Measurements from ENCODE around the gene PDSS2. TPM values are rescaled to one million over a fixed set of nuclear protein-coding genes. Genes with fewer than 3 reads are reported as not detected.

PDSS2 gene
- total RNA-seq, 1 experiment from 2014 or later, result 17.8 TPM

GRCh38 chr6:107353773-107354382 lies 105.5 kb downstream of the PDSS2 start:
- Histone ChIP-seq H3K9me3 (ENCODE audit: insufficient read depth, low read depth) (no peaks in the 10 kb centered on the region), H3K4me3 (no peak overlapping the region), H3K4me1 (replicated peaks; ENCODE audit: insufficient read depth) (no peaks in the 10 kb centered on the region), H3K4me2 (no peak overlapping the region), H3K9me2 (ENCODE audit: insufficient read depth) (no peaks in the 10 kb centered on the region), H3F3A (ENCODE audit: insufficient read depth, low read depth) (no peaks in the 10 kb centered on the region), H4K20me1 (ENCODE audit: insufficient read depth) (no peaks in the 10 kb centered on the region; the same call in 1 of the 2 replicates), H2AFZ (no peak overlapping the region), H3K36me3 (ENCODE audit: low read depth) (no peaks in the 10 kb centered on the region), H3K79me2 (ENCODE audit: low read depth) (no peaks in the 10 kb centered on the region), H3K27me3 (ENCODE audit: insufficient read depth, low read depth) (no peaks in the 10 kb centered on the region), H3K27ac (no peak overlapping the region)
- ChIA-PET POLR2A (ENCODE audit: unreplicated experiment) (no interaction called here), CTCF (no interaction called here)
- no peak for TF ChIP-seq EZH2 (IDR thresholded peaks at IDR 0.05; ENCODE audit: low read depth)
- TF ChIP-seq CTCF (conservative IDR thresholded peaks at IDR 0.05), result no peak
- BruUV-seq (replicated peaks), result no TSS peak
- intact Hi-C loops (cut with micrococcal nuclease; ENCODE audit: unreplicated experiment), result no loop called here
- DNase-seq, result no peak

DNA sequence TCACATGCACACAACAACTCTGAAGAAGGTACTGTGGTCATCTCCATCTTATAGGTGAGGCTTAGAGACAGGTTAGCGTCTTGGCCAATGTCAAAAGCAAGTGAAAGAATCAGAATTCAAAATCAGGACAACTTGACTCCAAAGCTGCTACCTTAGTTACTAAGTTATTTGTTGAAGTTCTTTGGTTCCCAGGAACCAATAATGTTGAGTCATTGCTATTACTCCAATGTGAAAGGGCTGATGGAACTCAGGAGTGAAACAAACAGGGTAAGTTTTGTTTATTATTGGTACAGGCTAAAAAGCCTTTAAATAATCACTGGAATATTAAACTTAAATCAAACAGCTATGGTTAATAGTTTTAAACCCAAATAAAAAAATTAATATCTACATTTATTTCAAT lies 111.1 kb downstream of the PDSS2 start:
- H2AFZ ChIP-seq, result no peak overlapping the region
- H3K27me3 ChIP-seq (ENCODE audit: insufficient read depth, low read depth), result no peaks in the 10 kb centered on the region
- H3K9me2 ChIP-seq (ENCODE audit: insufficient read depth), result no peaks in the 10 kb centered on the region
- no peak overlapping the region for H3K27ac ChIP-seq
- no peaks in the 10 kb centered on the region for H3F3A ChIP-seq (ENCODE audit: insufficient read depth, low read depth)
- ChIA-PET POLR2A (ENCODE audit: unreplicated experiment) (no interaction called here), CTCF (interaction anchor here (0.5 kb wide), 1 partner anchor 370 kb away, joined by 7 read pairs; no protein-coding TSS in a partner anchor)
- H3K9me3 ChIP-seq (ENCODE audit: insufficient read depth, low read depth), result no peaks in the 10 kb centered on the region
- no peaks in the 10 kb centered on the region for H3K79me2 ChIP-seq (ENCODE audit: low read depth)
- BruUV-seq (replicated peaks), result no TSS peak
- no peak overlapping the region for H3K4me3 ChIP-seq
- H3K4me1 ChIP-seq (replicated peaks; ENCODE audit: insufficient read depth), result no peaks in the 10 kb centered on the region
- H4K20me1 ChIP-seq (ENCODE audit: insufficient read depth), result no peaks in the 10 kb centered on the region
- H3K36me3 ChIP-seq (ENCODE audit: low read depth), result no peaks in the 10 kb centered on the region
- no peak for DNase-seq
- intact Hi-C loops (cut with micrococcal nuclease; ENCODE audit: unreplicated experiment), result no loop called here
- no peak for TF ChIP-seq CTCF (conservative IDR thresholded peaks at IDR 0.05)
- TF ChIP-seq EZH2 (IDR thresholded peaks at IDR 0.05; ENCODE audit: low read depth), result no peak
- no peak overlapping the region for H3K4me2 ChIP-seq

DNA sequence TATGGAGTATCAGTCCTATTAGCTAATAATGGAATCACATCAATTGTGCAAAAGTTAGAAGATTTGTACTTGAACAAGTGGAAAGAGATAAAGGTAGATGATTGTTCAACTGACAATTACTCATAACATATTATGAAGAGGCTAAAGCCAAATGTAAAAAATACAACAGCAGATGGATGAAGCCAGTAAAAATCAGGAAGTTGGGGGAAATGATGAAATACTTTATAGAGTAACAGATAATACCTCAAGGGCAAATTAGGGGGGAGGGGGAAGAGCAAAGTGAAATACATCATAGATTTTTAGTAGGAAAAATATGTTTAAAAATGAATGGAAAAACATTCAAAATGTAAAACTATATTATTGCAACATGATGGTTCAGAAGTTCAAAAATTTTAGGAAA lies 114.0 kb downstream of the PDSS2 start:
- no peaks in the 10 kb centered on the region for H3K9me2 ChIP-seq (ENCODE audit: insufficient read depth)
- intact Hi-C loops (cut with micrococcal nuclease; ENCODE audit: unreplicated experiment), result no loop called here
- no peak overlapping the region for H2AFZ ChIP-seq
- ChIA-PET POLR2A (ENCODE audit: unreplicated experiment) (no interaction called here), CTCF (no interaction called here)
- BruUV-seq (replicated peaks), result no TSS peak
- no peaks in the 10 kb centered on the region for H3F3A ChIP-seq (ENCODE audit: insufficient read depth, low read depth)
- H3K36me3 ChIP-seq (ENCODE audit: low read depth), result no peaks in the 10 kb centered on the region
- no peaks in the 10 kb centered on the region for H4K20me1 ChIP-seq (ENCODE audit: insufficient read depth)
- no peaks in the 10 kb centered on the region for H3K9me3 ChIP-seq (ENCODE audit: insufficient read depth, low read depth)
- H3K27me3 ChIP-seq (ENCODE audit: insufficient read depth, low read depth), result no peaks in the 10 kb centered on the region
- no peak for DNase-seq
- no peak overlapping the region for H3K4me2 ChIP-seq
- no peak for TF ChIP-seq EZH2 (IDR thresholded peaks at IDR 0.05; ENCODE audit: low read depth)
- TF ChIP-seq CTCF (conservative IDR thresholded peaks at IDR 0.05), result no peak
- H3K4me1 ChIP-seq (replicated peaks; ENCODE audit: insufficient read depth), result no peaks in the 10 kb centered on the region
- no peaks in the 10 kb centered on the region for H3K79me2 ChIP-seq (ENCODE audit: low read depth)
- H3K4me3 ChIP-seq, result no peak overlapping the region
- no peak overlapping the region for H3K27ac ChIP-seq
